HepG2 (cell line): ENCODE data around the gene SNRNP48. TPM values are rescaled to one million over a fixed set of nuclear protein-coding genes. Genes with fewer than 3 reads are reported as not detected.

Experiments
- ATAC-seq: fragments of 200-7000 bp; cut with Tn5 transposase; 3 replicates; pipeline ENCODE4 v1.9.1; 2020; ENCODE audit warnings: mild to moderate bottlenecking, moderate library complexity
- BruUV-seq: library from RNA; stranded (reverse); fragments of 400-500 nt; replicated peaks from 2 replicates; lab custom pipeline; 2021; lab: Mats Ljungman, UMichigan
- CTCF ChIA-PET: fragments of 300-600 bp; formaldehyde crosslinking; extraction: SDS; loops from one replicate; lab custom pipeline; 2021; ENCODE audit warnings: low total read pairs, inconsistent platforms, low intra/inter-chr PET ratio; lab: Yijun Ruan, JAX
- POLR2A ChIA-PET: fragments of 350-600 bp; sonication (Branson Sonifier 250); formaldehyde crosslinking; loops from one replicate; lab custom pipeline; 2020; ENCODE audit warnings: antibody characterized with exemption, inconsistent platforms; lab: Yijun Ruan, JAX
- DNase-seq: peaks from one replicate; pipeline ENCODE4 v3.0.0-alpha.2; 2015; ENCODE audit warnings: low spot score
- FAIRE-seq: peaks from 3 replicates; lab custom pipeline; 2011; peaks lifted over from hg19 to GRCh38; lab: Jason Lieb, UNC
- H2AFZ ChIP-seq: one replicate; pipeline ENCODE4 v1.6.1; 2011; ENCODE audit warnings: low read length, inconsistent platforms
- H3K27ac ChIP-seq: fragments of 300-600 bp; 3 replicates; pipeline ENCODE4 v1.8.0; 2011; ENCODE audit warnings: mixed run types, mild to moderate bottlenecking, mixed read lengths, low read length, inconsistent platforms; ENCODE audit not compliant: insufficient read depth; ENCODE audit errors: extremely low read length
- H3K27me3 ChIP-seq, 2 experiments: fragments of 200-600 bp in 1 of 2; 2 replicates in 1 of 2; 3 replicates in 1 of 2; pipeline versions ENCODE4 v1.6.0 to v1.8.0; 2011; ENCODE audit warnings: low read length in 2 of 2, mild to moderate bottlenecking in 2 of 2, moderate library complexity in 2 of 2, inconsistent platforms in 1 of 2; ENCODE audit not compliant: insufficient read depth in 2 of 2, control insufficient read depth in 1 of 2
- H3K36me3 ChIP-seq, 2 experiments: fragments of 200-600 bp in 1 of 2; replicated peaks in 1 of 2; 2 replicates in 1 of 2; 3 replicates in 1 of 2; pipeline versions ENCODE4 v1.5.1 to v1.8.0; 2011; ENCODE audit warnings: low read length in 2 of 2, inconsistent platforms in 1 of 2; ENCODE audit not compliant: insufficient read depth in 2 of 2, control insufficient read depth in 1 of 2
- H3K4me1 ChIP-seq: 2 replicates; pipeline ENCODE4 v1.5.1; 2012; ENCODE audit warnings: low read length, inconsistent platforms; ENCODE audit not compliant: insufficient read depth
- H3K4me2 ChIP-seq: 2 replicates; pipeline ENCODE4 v1.6.0; 2011; ENCODE audit warnings: low read depth, low read length, inconsistent platforms
- H3K4me3 ChIP-seq, 3 experiments: fragments of 200-600 bp in 1 of 3; sonication (generic), shearing (Covaris generic) in 1 of 3; replicated peaks in 1 of 3; 2 replicates each; pipeline ENCODE4 v1.5.1; 2011 to 2016; ENCODE audit warnings: low read length in 3 of 3, inconsistent platforms in 2 of 3, low read depth in 2 of 3, mild to moderate bottlenecking in 2 of 3, control low read depth in 1 of 3, mixed read lengths in 1 of 3; ENCODE audit not compliant: insufficient read depth in 1 of 3
- H3K79me2 ChIP-seq: one replicate; pipeline ENCODE4 v1.6.1; 2011; ENCODE audit warnings: low read length, inconsistent platforms; ENCODE audit not compliant: insufficient read depth
- H3K9ac ChIP-seq: 2 replicates; pipeline ENCODE4 v1.6.0; 2011; ENCODE audit warnings: mild to moderate bottlenecking, low read depth, low read length, inconsistent platforms; ENCODE audit not compliant: insufficient read depth
- H3K9me3 ChIP-seq: 2 replicates; pipeline ENCODE4 v1.5.1; 2012; ENCODE audit warnings: mild to moderate bottlenecking, low read length
- H4K20me1 ChIP-seq: 2 replicates; pipeline ENCODE4 v1.6.0; 2011; ENCODE audit warnings: inconsistent platforms, mild to moderate bottlenecking, low read length, moderate library complexity; ENCODE audit not compliant: insufficient read depth
- CEBPB ChIP-seq: IDR thresholded peaks from 2 replicates; pipeline ENCODE4 v1.6.1; 2011; ENCODE audit warnings: low read depth, low read length, improper control_type of control experiment, borderline replicate concordance
- FOXA1 ChIP-seq, 2 experiments: fragments of 450-650 bp in 1 of 2; sonication (generic) in 1 of 2; formaldehyde crosslinking in 1 of 2; IDR thresholded peaks; 2 replicates each; pipeline versions ENCODE4 v1.4.0 to v1.6.1; 2016 to 2020; ENCODE audit warnings: missing genetic modification reagents in 1 of 2
- FOXJ3 ChIP-seq: sonication (generic); formaldehyde crosslinking; IDR thresholded peaks from 2 replicates; pipeline ENCODE4 v1.4.0; 2020; ENCODE audit warnings: missing genetic modification reagents, mild to moderate bottlenecking, borderline replicate concordance
- KAT7 ChIP-seq: IDR thresholded peaks from 2 replicates; pipeline ENCODE4 v1.6.1; 2018; ENCODE audit warnings: borderline replicate concordance, missing compliant biosample characterization
- RBFOX2 ChIP-seq: fragments of 200-400 bp; formaldehyde crosslinking; IDR thresholded peaks from 2 replicates; pipeline ENCODE4 v1.6.1; 2017; ENCODE audit warnings: low read depth, mild to moderate bottlenecking, low read length
- SOX13 ChIP-seq, 3 experiments: fragments of 450-650 bp in 1 of 3; sonication (generic) in 1 of 3; formaldehyde crosslinking in 1 of 3; IDR thresholded peaks in 2 of 3; conservative IDR thresholded peaks in 1 of 3; 2 replicates each; pipeline versions ENCODE4 v1.5.0 to v1.6.1; 2016 to 2020; ENCODE audit warnings: antibody characterized with exemption in 1 of 3, mild to moderate bottlenecking in 1 of 3, missing compliant biosample characterization in 1 of 3, missing genetic modification reagents in 1 of 3, moderate library complexity in 1 of 3
- TSC22D2 ChIP-seq: sonication (generic); formaldehyde crosslinking; IDR thresholded peaks from 2 replicates; pipeline ENCODE4 v1.5.1; 2020; ENCODE audit warnings: missing genetic modification reagents, mild to moderate bottlenecking, borderline replicate concordance
- ZNF280B ChIP-seq: sonication (generic); formaldehyde crosslinking; IDR thresholded peaks from 2 replicates; pipeline ENCODE4 v1.5.0; 2020; ENCODE audit warnings: missing genetic modification reagents, mild to moderate bottlenecking, borderline replicate concordance
- WGBS: methylation state at CpG from one replicate; pipeline ENCODE4 v1.1.6; 2017; ENCODE audit warnings: low lambda C conversion rate; 5-methylcytosine and 5-hydroxymethylcytosine counted together
- in situ Hi-C: cut with HindIII; loops from 2 replicates; pipeline ENCODE4 v1.10.0; 2017; ENCODE audit warnings: low pct_unique_long_range_greater_than_20kb; ENCODE audit not compliant: extremely low pct_ligation_motif_present
- intact Hi-C: fragments of 100-400 bp; cut with micrococcal nuclease; formaldehyde crosslinking; loops from one replicate; pipeline ENCODE4 v1.10.0; 2022; ENCODE audit not compliant: unreplicated experiment
- polyA plus RNA-seq, 8 experiments: library from polyadenylated mRNA; depleted of rRNA in 3 of 8; stranded (reverse) in 7 of 8; unstranded in 1 of 8; fragments of >200 nt; fragmentation: Illumina TruSeq in 4 of 8; extraction: Trizol in 4 of 8; gene quantifications; 2 replicates each; pipeline versions ENCODE4 v1.2.1 to v1.2.3, GENCODE V29; 2011 to 2016; ENCODE audit warnings: low read depth in 4 of 8, missing spikeins in 1 of 8, mixed read lengths in 1 of 8; ENCODE audit not compliant: insufficient read depth in 1 of 8
- total RNA-seq, 5 experiments: library from RNA; depleted of rRNA; stranded (reverse); fragments of >200 nt; fragmentation: Illumina TruSeq; extraction: Trizol; gene quantifications; 2 replicates each; pipeline ENCODE4 v1.2.3, GENCODE V29; 2016; ENCODE audit warnings: low read depth in 1 of 5
- TF ChIP-seq, protein P1 (sequence below): sonication (generic); formaldehyde crosslinking; IDR thresholded peaks from 2 replicates; pipeline ENCODE4 v1.4.0; 2020; ENCODE audit warnings: missing genetic modification reagents, borderline replicate concordance

SNRNP48 gene
- total and polyA plus RNA-seq, 2 of the 13 experiments (the other 11 are each of a cell fraction or from before 2014, with no cell fraction given), result 17.5 to 47.5 TPM

DNA sequence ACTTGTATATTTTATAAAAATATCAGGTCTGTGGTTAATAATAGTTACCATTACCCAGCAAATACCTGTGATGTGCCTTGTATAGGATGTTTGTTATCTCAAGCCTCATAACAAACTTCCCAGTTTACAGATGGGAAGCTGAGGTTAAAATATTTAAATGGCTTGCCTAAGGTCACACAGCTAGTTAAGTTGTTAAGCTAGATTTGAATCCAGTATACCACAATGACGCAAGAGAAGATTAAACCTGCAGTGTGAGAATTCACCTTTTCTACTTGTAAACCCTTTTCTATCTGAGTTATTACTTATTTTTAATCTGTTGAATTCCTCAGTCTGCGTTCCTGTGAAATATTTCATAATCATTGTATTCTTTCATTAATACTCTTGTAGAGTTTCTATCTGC is 43.6 kb upstream of the SNRNP48 start:
- DNase-seq, result no peak
- H3K9me3 ChIP-seq, result no peaks in the 10 kb centered on the region
- H3K9ac ChIP-seq, result peak overlapping the region; percentile 99
- no TSS peak for BruUV-seq
- in situ Hi-C loops, result no loop called here
- WGBS, result 95% methylated on average over 2 of the region's 2 CpGs
- peak overlapping the region; percentile 41 to 100 (median 94); a peak in 4 of 6 replicates for H3K4me3 ChIP-seq
- intact Hi-C loops, result loop anchor here (10.0 kb wide), 1 partner anchor 382 kb away; no protein-coding TSS in a partner anchor
- peaks cover 86% of the 10 kb centered on the region for H3K79me2 ChIP-seq
- peak overlapping the region; percentile 90 for H3K27ac ChIP-seq
- no peak for FAIRE-seq
- H3K27me3 ChIP-seq, result peaks cover 0 to 3% of the 10 kb centered on the region in 2 experiments; a peak in 1 of 5 replicates
- H3K4me2 ChIP-seq, result peak overlapping the region; percentile 97
- peaks cover 71% of the 10 kb centered on the region for H3K4me1 ChIP-seq
- peaks cover 1 to 14% of the 10 kb centered on the region in 2 experiments; a peak in 3 of 5 replicates for H3K36me3 ChIP-seq
- TF ChIP-seq KAT7 (CRISPR knock-in tag) (peak; percentile 40; the same call in 1 of the 2 replicates), CEBPB (0 out of 2 replicates have a peak, but pooled peaks have one; percentile 3), RBFOX2 (peak; percentile 50; the same call in 1 of the 2 replicates), SOX13 (IDR thresholded peaks at IDR 0.05) (no peak), SOX13 (CRISPR knock-in tag; conservative IDR thresholded peaks at IDR 0.05 in 1 of 2, IDR thresholded peaks at IDR 0.05 in 1 of 2) (no peak)
- H4K20me1 ChIP-seq, result peaks cover 15% of the 10 kb centered on the region
- ChIA-PET POLR2A (interaction anchor here (1.1 to 6.9 kb wide), 5 partner anchors 14 to 157 kb away, joined by 3 to 132 read pairs (median 7); partner anchors contain the start of genes CAGE1, RIOK1 and SNRNP48), CTCF (no interaction called here)
- H2AFZ ChIP-seq, result no peak overlapping the region
- ATAC-seq, result no peak

- peaks cover 0 to 3% of the 10 kb centered on the region in 2 experiments; a peak in 1 of 5 replicates for H3K27me3 ChIP-seq
- no TSS peak for BruUV-seq
- H3K27ac ChIP-seq, result peak overlapping the region; percentile 90
- H2AFZ ChIP-seq, result no peak overlapping the region
- peaks cover 4 to 19% of the 10 kb centered on the region in 2 experiments; a peak in 4 of 5 replicates for H3K36me3 ChIP-seq
- H3K4me3 ChIP-seq, result peak overlapping the region; percentile 41 to 100 (median 94); a peak in 5 of 6 replicates
- FAIRE-seq (no peak), DNase-seq (no peak), ATAC-seq (no peak)
- H3K9ac ChIP-seq, result peak overlapping the region; percentile 99
- no peaks in the 10 kb centered on the region for H3K9me3 ChIP-seq
- in situ Hi-C loops, result no loop called here
- H3K79me2 ChIP-seq, result peaks cover 86% of the 10 kb centered on the region
- H3K4me1 ChIP-seq, result peaks cover 76% of the 10 kb centered on the region
- peak overlapping the region; percentile 97 for H3K4me2 ChIP-seq
- WGBS, result 69% methylated on average over 4 of the region's 4 CpGs
- intact Hi-C loops, result loop anchor here (10.0 kb wide), 1 partner anchor 382 kb away; no protein-coding TSS in a partner anchor
- peaks cover 15% of the 10 kb centered on the region for H4K20me1 ChIP-seq
- ChIA-PET CTCF (no interaction called here), POLR2A (interaction anchor here (1.1 to 6.9 kb wide), 5 partner anchors 13 to 157 kb away, joined by 3 to 132 read pairs (median 23); partner anchors contain the start of genes CAGE1, RIOK1 and SNRNP48)
- TF ChIP-seq TSC22D2, result 0 out of 2 replicates have a peak, but pooled peaks have one; percentile 15
- TF ChIP-seq, protein P1, sequence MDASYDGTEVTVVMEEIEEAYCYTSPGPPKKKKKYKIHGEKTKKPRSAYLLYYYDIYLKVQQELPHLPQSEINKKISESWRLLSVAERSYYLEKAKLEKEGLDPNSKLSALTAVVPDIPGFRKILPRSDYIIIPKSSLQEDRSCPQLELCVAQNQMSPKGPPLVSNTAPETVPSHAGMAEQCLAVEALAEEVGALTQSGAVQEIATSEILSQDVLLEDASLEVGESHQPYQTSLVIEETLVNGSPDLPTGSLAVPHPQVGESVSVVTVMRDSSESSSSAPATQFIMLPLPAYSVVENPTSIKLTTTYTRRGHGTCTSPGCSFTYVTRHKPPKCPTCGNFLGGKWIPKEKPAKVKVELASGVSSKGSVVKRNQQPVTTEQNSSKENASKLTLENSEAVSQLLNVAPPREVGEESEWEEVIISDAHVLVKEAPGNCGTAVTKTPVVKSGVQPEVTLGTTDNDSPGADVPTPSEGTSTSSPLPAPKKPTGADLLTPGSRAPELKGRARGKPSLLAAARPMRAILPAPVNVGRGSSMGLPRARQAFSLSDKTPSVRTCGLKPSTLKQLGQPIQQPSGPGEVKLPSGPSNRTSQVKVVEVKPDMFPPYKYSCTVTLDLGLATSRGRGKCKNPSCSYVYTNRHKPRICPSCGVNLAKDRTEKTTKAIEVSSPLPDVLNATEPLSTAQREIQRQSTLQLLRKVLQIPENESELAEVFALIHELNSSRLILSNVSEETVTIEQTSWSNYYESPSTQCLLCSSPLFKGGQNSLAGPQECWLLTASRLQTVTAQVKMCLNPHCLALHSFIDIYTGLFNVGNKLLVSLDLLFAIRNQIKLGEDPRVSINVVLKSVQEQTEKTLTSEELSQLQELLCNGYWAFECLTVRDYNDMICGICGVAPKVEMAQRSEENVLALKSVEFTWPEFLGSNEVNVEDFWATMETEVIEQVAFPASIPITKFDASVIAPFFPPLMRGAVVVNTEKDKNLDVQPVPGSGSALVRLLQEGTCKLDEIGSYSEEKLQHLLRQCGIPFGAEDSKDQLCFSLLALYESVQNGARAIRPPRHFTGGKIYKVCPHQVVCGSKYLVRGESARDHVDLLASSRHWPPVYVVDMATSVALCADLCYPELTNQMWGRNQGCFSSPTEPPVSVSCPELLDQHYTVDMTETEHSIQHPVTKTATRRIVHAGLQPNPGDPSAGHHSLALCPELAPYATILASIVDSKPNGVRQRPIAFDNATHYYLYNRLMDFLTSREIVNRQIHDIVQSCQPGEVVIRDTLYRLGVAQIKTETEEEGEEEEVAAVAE (CRISPR knock-in tag), result 0 out of 2 replicates have a peak, but pooled peaks have one; percentile 10
- no peak for TF ChIP-seq ZNF280B (CRISPR knock-in tag)
- no peak for TF ChIP-seq FOXA1 (IDR thresholded peaks at IDR 0.05)
- TF ChIP-seq FOXA1 (CRISPR knock-in tag; IDR thresholded peaks at IDR 0.05), result no peak
- no peak for TF ChIP-seq FOXJ3
Observed at GRCh38 chr6:7546896-7547295, 43.1 kb upstream of the SNRNP48 start.
